Measurements from ENCODE around the gene IL17B.

Gene IL17B

GRCh38 chr5:149379177-149379761 is at the start of gene IL17B:
TSS of gene IL17B (minus strand) at chr5:149379292. CDS start at chr5:149379225, 67 bp downstream.
- no peak for DNase-seq (ENCODE audit: low read depth in 3 of 3)

DNA sequence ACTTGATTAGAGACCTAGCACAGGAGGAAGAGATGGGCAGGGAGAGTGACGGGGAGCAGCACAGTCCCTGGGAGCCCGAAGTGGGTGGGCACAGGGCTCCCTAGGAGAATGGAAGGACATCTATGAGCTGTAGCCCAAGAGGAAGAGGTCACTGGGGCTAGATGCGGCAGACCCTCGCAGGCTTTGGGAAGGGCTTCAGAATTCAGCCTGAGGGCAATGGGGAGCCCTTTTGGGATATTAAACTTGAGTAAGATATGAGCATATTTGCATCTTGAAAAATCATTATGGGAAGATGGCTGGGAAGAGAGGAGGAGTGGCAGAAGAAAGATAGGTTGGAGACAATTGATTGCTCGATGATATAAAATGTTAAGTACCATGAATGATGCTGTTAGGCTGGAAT is 48.9 kb upstream of the IL17B start:
- DNase-seq (ENCODE audit: low read depth in 3 of 3) = no peak

DNA sequence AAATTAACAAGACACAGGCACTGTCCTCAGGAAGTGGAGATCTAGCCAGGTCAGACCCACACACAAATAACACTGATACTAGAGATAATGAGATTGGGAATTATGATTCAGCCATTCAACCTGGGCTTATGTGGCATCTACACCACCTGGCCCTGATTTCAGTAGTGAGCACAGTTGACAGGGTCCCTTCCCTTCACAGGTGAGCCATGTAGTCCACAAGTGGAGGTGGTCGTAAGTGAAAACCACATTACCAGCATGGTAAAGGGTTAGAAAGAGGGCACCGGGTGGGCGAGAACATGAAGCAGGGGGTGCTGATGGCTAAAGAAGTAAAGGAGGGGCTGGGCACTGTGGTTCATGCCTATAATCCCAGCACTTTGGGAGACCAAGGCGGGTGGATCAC is 48.3 kb upstream of the IL17B start:
- DNase-seq (ENCODE audit: low read depth in 3 of 3) = no peak

- DNase-seq (ENCODE audit: low read depth in 3 of 3) = no peak
These were observed 47.8 kb upstream of the IL17B start for GRCh38 chr5:149426931-149427330.

GRCh38 chr5:149425729-149426128 is 46.6 kb upstream of the IL17B start:
- no peak for DNase-seq (ENCODE audit: low read depth in 3 of 3)

DNA sequence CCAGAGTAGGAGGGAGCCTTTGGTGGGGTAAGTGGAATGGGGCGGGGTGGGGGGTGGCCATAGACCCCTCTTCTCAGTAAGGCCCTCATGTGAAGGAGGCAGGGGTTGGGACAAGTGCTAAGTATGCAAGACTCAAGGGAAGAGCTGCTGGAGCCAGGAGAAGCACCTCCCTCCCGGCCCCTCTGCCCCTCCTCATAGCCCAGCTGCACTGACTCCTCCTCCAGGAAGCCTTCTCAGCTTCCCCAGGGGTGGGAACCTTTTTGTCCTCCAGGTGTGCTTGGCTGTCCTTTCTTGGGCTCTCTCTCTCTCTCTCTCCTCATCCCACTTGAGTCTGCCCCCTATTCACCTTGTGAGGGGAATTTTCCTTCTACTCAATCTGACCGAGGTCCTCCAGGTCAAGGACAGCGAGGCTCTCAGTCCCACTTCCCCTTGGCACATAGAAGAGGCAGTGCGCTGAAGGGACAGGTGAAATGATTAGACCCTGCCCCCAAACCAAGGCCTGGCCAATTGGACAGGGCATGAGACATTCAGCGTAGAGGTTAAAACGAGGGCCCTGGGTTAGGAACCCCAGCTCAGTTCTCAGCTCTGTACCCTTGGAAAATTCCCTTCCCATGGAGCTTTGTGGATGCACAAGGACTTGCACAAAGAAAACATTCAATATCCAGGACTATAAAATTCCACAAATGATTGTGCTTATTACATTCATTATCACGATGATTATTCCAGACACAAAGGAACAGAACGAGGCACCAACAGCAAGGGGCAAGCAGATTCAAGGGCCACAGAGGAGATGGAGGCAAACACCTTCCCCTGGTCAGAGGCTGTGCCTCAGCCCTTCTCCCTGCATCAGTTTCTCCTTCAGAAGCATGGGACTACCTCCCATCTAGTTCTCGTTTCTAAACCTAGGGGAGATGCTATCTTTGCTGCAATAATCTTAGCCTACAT is 45.6 kb upstream of the IL17B start:
- DNase-seq (ENCODE audit: low read depth in 3 of 3) = no peak

DNA sequence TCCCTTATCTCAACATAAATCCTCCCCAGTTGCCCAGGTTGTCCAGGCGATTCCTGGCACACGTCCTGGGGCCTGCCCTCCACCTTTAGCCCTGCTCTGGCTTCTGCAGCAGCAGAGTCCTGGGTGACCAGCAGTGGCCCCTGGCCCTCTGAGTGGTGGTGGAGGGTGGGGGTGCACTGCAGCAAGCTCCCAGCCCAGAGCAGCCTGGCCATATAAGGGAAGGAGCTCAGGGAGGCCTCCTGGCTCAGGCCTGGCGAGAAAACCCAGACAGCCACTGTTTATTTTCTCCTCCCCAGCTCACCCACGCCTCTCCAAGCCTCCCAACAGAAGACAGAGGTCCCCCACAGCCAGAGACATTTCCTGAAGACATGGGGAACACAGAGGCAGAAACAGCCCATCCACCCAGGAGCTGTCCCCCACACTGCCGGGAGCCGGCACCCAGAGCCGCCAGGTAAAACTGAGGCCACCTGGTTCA is 44.7 kb upstream of the IL17B start:
- no peak for DNase-seq (ENCODE audit: low read depth in 3 of 3)

- DNase-seq (ENCODE audit: low read depth in 3 of 3) = no peak
These were observed 44.1 kb upstream of the IL17B start for GRCh38 chr5:149423049-149423793.

DNA sequence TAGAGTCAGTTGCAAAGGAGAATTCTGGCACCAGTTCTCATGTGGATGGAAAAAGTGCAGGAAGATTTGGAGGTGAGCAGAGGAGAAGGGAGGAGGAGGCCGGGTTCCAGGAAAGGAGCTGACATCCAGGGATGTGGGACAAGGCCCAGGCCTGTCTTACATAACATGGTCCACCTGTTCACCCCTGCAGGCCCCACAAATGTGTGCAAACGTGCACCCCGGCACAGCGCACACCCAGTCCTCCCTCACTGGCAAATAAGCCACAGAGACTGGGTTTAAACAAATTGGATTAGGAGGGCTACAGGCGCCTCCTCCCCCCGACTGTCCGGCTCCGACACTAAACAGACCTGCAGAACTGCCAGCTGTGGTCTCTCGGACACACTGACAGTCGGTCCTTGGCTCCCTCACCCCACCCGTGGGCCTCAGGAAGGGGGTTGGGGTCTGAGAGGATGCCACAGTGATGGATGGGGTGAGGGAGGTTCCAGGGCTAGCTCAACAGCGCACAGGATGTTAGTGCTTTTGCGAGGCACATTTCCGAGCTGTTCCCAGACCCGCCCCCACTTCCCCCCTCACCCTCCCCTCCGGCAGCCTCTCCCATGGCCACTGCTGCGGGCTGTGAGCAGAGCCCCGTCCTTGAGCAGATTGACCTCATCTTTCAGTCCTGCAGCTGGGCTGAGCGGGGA is 43.4 kb upstream of the IL17B start:
- no peak for DNase-seq (ENCODE audit: low read depth in 3 of 3)

DNA sequence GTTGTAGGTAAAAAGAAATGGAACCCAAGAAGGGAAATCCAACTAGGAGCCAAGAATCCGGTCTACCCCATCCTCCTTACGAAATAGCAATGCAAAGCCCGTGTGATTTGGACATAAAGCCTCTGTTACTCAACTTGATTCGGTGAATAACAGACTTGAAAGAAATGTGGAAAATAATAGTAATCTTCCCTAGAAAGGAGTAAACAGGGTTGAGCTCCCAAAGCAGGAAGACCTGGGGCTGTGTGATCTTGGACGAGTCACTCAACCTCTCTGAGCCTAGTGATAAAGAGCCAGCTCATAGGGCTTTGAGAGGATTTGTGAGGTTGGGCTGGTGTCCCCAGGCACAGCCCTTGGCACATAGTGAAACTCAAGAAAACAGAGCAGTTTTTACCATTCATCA is 42.7 kb upstream of the IL17B start:
- DNase-seq (ENCODE audit: low read depth in 3 of 3) = no peak

DNA sequence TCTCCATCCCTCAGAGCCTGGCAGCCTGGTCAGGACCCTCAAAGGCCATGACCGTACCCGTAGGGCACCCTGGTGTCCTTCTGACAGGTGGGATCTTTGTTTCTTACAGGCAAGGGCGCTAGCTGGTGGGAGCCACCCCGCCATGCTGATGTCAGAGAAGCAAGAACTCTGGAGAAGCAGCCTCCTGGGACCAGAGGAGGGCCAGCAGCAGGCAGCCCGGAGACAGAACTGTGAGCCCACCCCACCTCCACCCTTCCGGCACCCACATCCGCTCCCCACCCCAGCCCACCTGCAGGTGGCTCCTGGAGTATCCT is 42.2 kb upstream of the IL17B start:
- no peak for DNase-seq (ENCODE audit: low read depth in 3 of 3)

GRCh38 chr5:149420545-149421371 is 41.7 kb upstream of the IL17B start:
- DNase-seq (ENCODE audit: low read depth in 3 of 3) = no peak

DNA sequence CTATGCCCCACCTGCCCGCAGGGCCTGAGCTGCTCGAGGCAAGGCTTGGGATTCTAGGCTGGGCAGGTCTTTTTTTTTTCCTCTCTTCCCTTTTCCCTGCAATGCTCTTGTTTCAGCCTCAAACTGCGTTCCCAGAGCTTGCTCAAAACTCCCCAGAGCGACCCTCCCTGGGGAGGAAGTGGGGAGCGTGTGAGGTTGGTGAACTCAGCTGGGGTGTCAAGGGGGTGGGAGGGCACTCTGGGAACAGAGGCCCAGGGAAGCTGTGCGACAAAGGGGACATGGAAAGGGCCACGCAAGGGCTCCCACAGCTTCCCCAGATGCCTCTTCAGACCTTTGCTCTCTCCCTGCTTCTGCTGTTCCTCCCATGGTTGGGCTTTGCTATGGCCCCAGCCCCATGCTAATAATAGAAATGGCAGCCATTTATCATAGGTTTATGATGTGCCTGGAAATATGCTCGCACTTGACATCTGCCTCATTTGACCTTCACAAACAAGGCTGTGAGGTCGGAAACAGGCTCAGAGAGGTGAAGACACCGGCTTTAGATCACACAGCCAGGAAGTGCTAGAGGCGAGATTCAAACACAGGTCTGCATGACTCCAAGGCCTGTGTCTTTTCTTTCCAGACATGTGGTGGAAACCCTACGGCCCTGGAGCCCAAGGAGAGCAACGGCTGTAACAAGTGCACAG is 40.9 kb upstream of the IL17B start:
- no peak for DNase-seq (ENCODE audit: low read depth in 3 of 3)

GRCh38 chr5:149419532-149419858 is 40.4 kb upstream of the IL17B start:
- DNase-seq (ENCODE audit: low read depth in 3 of 3) = no peak

GRCh38 chr5:149418910-149419531 is 39.9 kb upstream of the IL17B start:
- DNase-seq (ENCODE audit: low read depth in 3 of 3) = no peak

GRCh38 chr5:149417711-149418368 is 38.7 kb upstream of the IL17B start:
- DNase-seq (ENCODE audit: low read depth in 3 of 3) = no peak

DNA sequence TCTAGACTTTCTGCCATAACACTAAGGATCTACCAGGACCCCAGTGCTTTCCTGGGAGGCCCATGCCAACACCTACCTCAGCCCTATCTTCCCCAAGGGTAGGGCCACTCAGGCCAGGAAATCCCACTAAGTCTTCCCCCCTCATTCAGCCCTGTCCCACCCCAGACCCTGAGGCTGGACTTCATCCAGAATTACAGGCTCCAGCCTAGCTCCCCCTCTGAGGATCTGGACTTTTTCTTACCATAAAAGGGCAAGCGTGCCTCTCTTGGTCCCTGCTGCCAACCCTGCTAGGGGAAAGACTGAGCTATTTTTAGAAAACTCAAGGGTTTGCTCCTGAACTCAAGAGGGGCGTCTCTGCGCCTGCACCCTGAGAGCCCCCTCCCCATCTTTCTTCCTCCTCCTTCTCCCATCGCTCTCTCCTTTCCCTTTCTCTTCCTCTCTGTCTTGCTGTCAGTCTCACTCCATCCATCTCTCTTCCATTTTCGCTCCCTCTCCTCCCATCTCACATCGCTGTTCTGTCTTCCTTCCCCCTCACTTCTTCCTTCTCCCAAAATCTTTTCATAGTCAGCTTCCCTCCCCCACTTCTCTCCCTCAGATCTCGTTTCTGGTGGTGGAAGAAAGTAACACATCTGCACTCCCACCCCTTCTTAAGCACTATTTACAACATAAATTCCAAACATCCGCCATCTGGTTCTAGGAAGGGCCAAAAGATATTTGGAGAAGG is 38.1 kb upstream of the IL17B start:
- DNase-seq (ENCODE audit: low read depth in 3 of 3) = no peak

GRCh38 chr5:149415066-149415967 is 36.2 kb upstream of the IL17B start:
- no peak for DNase-seq (ENCODE audit: low read depth in 3 of 3)
